GM23248 (cell line): ENCODE data around the gene TEX13B.

Experiments used
- EZH2 ChIP-seq: fragments of 200-600 bp; sonication (generic); IDR thresholded peaks from 2 replicates; pipeline ENCODE4 v1.6.1; 2018; ENCODE audit warnings: antibody characterized with exemption, mild to moderate bottlenecking; ENCODE audit not compliant: insufficient read depth, poor library complexity, severe bottlenecking
- EZH2phosphoT487 ChIP-seq: fragments of 200-600 bp; sonication (generic); IDR thresholded peaks from 2 replicates; pipeline ENCODE4 v1.6.1; 2018; ENCODE audit warnings: antibody characterized with exemption, moderate library complexity, mild to moderate bottlenecking, low read depth; ENCODE audit not compliant: insufficient read depth

DNA sequence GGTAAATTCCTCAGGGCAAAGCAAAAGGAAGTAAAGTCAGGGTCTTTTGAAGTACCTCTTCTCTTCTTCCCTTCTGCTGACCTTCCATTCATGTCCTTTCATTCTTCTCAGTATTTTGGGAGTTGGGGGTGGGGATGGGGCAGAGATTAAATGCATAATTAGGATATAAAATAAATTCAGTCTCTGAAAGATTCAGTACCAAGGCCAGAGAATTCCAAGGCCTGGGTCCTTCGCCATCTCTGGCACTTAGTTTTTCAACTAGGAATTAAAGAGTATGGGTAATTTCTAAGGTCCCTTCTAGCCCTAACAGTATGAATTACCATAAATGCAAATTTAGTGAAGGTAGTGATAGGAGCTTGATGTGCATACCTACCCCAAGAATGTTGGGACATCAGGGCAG, 47.9 kb downstream of the TEX13B start:
- TF ChIP-seq EZH2 = no peak
- TF ChIP-seq EZH2phosphoT487 = no peak
